HG03135 (cell line): ENCODE data around the gene CHDH.

Experiments
- ATAC-seq: cut with Tn5 transposase; IDR thresholded peaks from one replicate; pipeline ENCODE4 v1.9.1; 2021; ENCODE audit warnings: mild to moderate bottlenecking, moderate library complexity; ENCODE audit not compliant: unreplicated experiment

Gene CHDH

GRCh38 chr3:53809764-53810400, 36.3 kb downstream of the CHDH start:
- no peak for ATAC-seq

GRCh38 chr3:53809267-53809666, 37.0 kb downstream of the CHDH start:
- ATAC-seq, result no peak

- no peak for ATAC-seq
Observed at GRCh38 chr3:53808496-53808895, 37.7 kb downstream of the CHDH start.

- no peak for ATAC-seq
Observed at GRCh38 chr3:53807117-53807810, 39.0 kb downstream of the CHDH start.

- no peak for ATAC-seq
Observed at GRCh38 chr3:53806182-53807116, 39.8 kb downstream of the CHDH start.

GRCh38 chr3:53805463-53806159, 40.6 kb downstream of the CHDH start:
- no peak for ATAC-seq

- ATAC-seq, result peak; percentile 68
Observed at GRCh38 chr3:53804697-53805462, 41.3 kb downstream of the CHDH start.

GRCh38 chr3:53803816-53804695, 42.2 kb downstream of the CHDH start:
- ATAC-seq, result no peak

- no peak for ATAC-seq
Observed at GRCh38 chr3:53803124-53803815, 42.9 kb downstream of the CHDH start.

GRCh38 chr3:53802256-53802880, 43.9 kb downstream of the CHDH start:
- ATAC-seq, result no peak

- no peak for ATAC-seq
Observed at GRCh38 chr3:53801319-53801718, 44.9 kb downstream of the CHDH start.

GRCh38 chr3:53800041-53800906, 45.9 kb downstream of the CHDH start:
- ATAC-seq, result no peak

- ATAC-seq, result no peak
Observed at GRCh38 chr3:53799338-53799865, 46.8 kb downstream of the CHDH start.

GRCh38 chr3:53798144-53798543, 48.1 kb downstream of the CHDH start:
- ATAC-seq, result no peak

GRCh38 chr3:53795789-53796560, 50.2 kb downstream of the CHDH start:
- ATAC-seq, result no peak

- no peak for ATAC-seq
Observed at GRCh38 chr3:53795176-53795575, 51.0 kb downstream of the CHDH start.
